GM21786 (cell line): ENCODE results near the gene HIC1.

Experiments used
- ATAC-seq: cut with Tn5 transposase; IDR thresholded peaks from one replicate; pipeline ENCODE4 v1.9.1; 2021; ENCODE audit not compliant: unreplicated experiment

HIC1 gene

DNA sequence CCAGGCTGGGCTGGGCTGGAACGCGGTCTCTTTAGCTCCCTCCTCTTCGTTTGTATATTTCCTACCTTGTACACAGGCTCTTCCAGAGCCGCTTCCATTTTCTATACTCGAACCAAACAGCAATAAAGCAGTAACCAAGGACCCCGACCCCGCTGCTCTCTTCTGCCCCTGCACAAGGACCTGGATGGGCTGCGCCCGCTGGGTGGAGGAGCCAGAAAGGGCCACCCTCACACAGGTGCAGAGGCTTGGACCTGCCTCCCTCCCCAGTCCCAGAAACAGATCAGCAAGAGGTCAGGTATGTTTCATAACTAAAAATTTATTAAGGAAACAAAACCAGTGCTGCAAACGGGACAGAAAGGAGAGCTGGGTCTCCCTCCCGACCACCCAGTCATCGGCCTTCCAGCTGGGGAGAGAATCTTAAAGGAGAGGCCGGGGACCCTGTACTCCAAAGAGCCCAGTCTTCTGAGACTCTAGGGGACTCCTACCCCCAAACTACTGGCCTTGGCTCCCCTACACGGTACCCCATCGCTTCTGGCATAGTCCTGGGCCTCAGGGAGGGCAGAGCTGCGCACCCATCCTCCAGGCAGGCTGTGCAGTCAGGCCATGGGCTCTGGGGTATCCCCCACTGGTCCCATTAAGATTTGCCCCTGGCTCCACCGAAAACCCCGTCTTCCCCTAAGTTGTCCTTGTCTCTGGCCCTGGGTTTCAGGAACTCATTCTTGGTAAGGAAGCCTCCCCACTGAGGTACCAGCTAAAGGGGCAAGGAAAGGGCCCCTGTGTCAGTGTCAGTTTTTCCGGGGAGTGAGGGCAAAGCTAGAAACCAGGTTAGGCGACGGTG, 4.9 kb downstream of the HIC1 start:
- no peak for ATAC-seq

DNA sequence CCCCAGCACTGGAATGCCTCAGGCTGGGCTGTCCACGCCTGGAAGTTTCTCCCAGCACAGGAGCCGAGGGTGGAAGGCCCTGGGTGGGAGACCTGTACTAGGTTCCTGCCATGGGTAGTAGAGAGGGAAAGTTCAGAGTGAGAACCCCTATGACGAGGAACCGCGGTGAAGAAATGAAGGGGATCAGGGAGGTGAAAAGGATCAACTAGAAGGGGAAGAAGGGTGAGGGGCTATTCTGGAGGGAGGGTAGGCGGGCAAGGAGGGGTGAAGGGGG, 5.4 kb downstream of the HIC1 start:
- ATAC-seq: no peak

DNA sequence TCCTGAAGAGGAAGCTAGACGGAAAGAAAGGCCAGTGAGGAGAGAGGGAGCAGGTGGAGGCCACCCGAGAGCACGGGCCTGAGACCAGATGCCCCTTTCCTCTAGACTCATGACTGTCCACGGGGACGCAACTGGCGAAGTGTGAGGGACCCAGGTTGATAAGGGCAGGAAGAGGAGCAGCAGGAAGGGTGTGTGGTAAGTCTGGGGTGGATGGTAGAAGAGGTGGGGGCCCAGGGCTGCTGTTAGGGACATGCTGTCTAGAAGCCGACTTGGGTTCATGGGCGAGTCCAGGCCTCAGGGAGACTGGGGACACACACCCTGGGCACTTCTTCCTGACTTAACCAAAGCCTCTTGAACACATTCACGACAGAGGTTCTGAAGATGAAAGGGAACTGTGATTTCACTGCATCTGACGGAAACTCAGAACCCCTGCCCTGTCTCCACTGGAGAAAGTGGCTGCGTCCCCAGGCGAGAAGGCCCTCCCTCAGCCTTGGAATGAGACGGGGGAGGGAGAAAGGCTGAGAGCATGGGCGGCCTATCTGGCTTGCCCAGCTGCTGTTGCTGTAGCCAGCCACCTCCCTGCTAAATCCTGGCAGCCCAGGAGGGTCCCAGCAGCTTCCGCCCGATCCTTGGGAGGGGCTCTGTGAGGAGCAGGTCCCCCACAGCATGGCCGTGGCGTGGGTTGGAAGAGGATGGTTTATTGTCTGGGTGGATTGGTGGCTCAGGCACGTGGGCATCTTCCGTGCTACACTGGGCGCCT, 6.0 kb downstream of the HIC1 start:
- no peak for ATAC-seq

DNA sequence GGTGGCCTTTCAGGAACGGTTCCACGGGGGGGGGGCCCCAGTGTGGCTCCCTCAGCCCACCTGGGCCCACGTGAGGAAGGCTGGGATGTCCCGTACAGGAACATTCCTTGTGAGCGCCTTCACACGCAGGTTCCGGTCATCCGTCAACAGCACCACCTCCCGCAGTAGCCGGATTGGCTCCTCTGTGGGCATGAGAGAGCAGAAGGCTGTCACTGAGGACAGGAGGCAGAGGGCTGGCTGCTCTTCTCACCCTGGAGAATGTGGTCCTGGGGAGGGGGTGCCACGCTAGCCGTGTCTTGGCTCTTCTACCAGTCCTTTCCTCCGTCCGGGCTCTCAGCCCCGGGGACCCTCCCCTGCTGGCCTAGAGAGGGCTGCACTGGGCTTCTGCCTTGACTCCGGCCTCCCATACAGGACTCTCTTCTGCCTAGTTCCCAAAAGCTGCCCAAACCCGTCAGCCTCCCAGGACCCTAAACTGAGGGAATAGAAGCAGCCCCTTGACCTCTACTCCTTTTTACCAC, 6.6 kb downstream of the HIC1 start:
- ATAC-seq: no peak

DNA sequence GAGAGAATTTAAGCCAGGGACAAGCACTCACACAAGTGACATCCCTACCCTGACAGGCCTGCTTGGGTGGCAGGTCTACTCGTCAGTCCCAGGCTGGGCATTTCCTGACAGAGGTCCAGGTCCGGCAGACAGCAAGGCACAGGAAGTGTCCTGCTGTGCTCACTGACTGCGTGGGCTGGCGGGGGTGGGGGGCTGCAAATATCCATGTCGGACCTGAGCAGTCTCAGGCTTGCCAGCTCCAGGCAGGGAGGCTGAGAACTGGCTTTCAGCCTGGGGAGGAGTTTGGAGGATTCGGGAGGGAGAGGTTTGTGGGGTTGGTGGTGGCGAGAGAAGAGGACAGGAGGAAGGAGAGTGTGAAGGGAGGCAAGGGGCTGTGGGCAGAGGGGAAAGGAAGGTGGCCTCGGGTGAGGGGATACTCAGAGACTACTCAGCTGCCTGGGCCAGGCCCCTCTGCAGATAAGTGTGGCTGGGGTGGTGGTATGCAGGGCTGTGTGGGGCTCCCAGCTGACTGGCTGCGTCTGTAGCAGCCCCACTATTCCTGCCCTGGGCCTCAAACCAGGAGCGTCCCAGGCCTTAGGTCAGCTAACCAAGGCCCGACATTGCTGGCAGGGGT, 7.8 kb downstream of the HIC1 start:
- ATAC-seq: no peak

DNA sequence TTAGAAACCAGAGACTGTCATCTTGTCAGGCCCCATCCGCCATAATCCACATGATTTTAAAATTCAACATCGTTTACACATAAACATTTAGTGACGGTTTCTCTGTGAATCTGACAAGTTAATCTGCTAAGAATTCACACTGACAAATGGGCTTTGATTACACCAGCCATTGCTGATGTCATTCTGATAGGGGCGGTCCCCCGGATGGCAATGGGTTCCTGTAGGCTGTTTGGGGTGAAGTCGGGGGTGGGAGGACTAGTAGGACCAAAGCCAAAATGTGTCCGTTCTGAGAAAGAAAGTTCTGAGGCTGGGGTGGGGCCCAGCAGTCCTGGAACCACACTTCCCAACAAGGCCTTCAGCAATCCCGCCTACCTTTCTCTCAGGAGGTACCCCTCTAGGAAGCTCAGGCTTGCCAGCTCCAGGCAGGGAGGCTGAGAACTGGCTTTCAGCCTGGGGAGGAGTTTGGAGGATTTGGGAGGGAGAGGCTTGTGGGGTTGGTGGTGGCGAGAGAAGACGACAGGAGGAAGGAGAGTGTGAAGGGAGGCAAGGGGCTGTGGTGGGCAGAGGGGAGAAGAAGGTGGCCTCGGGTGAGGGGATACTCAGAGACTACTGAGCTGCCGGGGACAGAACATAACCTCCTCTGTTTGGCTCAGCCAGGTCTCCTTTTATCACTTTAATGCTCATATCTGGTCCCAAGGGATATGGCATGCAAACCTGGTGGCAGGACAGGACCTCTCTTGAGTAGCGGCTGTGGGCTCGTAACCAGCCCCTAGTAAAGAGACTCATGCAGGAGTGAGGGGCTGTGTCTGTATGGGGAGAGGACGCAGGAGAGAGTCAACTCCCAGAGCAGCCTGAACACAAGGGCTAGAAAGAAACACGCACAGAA, 8.6 kb downstream of the HIC1 start:
- no peak for ATAC-seq

DNA sequence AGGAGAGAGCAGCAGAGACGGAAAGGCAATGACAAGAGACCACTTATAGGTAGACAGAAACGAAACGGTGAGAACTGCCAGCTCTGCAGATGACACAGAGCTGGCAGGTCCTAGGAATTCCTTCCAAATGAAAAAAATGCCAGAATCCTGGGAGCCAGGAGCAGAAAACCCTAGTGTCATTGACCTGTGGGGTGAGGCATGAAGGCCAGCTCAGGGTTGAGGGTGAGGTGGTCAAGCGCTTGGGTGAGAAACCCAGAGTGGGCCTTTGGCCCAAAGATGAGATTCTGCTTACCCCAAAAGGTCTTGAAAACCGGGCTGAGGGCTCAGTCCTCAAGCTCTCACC, 9.2 kb downstream of the HIC1 start:
- no peak for ATAC-seq

DNA sequence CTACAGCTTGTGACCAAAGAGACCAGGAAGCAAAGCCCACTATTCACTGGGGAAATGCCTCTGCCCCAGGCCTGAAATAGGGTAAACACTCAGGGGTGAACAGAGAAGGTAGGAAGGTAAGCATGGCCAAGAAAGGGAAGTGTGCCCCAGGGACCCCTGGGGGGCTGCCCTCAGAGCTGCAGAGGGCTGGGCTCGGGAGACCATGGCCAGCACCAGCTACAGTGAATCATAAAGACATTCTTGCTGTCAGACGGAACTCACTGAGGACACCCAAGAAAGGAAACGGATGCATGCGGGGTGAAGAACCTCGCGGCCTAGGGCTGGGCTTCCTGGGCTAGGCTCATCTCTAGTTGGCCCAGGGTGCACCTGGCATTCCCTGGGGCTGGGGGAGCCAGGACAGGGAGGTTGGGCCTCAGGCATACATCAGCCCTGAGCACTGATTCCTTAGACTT, 9.6 kb downstream of the HIC1 start:
- ATAC-seq: no peak

DNA sequence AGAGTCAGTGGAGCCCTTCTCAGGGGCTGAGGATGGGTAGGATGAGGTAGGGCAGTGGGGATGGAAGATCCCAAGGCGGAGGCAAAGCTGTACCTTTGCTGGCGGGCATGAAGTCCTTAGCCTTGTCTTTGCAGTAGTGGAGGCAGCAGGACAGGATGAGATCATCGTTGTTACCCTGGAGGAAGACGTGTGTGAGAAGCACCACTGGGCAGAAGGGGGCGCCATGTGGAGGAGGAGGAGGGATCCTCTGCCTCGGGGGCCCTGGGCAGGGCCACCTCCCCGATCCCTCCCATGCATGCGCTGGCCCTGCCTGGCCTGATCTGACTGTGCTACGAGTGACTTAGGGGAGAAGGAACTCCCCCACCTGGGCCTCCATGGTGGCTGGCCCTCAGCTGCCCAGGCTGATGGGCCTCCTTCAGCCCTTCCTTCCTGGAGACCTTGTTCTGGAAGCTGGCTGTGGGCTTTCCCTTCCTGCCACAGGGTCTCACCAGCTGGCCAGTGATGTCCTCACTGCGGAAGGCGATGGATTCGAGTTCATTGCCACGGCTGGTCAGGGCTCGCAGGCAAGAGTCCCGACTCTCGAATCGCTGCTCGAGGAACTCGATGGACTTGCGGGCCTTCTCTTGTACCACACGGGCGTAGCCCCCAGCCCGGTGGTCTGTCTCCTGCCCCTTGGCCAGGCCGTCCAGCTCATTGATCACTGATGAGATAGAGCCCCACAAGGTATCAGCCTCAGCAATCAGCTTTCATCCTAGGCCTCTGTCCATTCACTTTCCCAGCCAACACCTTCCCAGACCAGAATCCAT, 10.3 kb downstream of the HIC1 start:
- no peak for ATAC-seq

DNA sequence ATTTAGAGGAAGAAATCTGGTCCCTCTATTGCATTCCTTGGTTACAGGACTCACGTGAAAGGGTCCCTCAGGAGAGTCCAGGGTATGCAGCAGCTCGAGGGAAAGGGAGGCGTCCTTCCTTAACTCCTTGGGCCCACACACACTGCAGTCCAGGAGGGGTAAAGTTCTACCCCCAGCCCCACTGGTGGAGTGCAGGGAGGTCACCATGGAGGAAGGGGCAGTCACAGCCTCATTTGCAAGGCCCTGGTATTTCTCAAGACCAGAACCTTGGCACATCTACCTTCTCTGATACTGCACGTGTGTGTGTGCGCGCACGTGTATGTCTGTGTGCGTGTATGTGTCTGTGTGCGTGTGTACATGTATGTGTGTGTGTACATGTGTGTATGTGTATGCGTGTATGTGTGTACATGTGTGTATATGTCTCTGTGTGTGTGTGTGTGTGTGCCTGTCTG, 11.1 kb downstream of the HIC1 start:
- ATAC-seq: no peak

DNA sequence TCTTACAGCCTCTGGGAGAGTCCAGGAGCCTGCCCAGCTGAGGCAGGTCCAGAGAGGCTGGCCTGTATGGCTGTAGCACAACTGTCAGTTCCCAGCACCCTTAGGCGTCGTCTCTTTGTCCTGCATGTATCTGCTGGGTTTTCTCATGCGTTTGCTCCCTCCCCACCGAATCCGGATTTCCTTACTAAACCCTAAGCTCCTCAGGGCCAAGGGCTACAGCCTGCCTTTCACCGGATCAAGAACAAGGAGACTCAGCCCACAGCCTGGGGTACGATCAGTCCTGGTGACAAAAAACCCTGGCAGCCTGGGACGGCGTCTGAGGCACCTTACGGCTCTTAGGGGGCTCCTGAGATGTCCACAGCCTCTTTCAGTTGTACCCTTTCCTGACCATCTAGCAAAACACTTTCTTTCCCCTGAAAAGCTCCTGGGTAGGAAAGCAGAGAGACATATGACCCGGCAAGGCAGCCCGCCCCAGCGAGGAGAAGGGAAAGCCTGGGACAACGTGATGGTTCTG, 12.2 kb downstream of the HIC1 start:
- ATAC-seq: no peak

DNA sequence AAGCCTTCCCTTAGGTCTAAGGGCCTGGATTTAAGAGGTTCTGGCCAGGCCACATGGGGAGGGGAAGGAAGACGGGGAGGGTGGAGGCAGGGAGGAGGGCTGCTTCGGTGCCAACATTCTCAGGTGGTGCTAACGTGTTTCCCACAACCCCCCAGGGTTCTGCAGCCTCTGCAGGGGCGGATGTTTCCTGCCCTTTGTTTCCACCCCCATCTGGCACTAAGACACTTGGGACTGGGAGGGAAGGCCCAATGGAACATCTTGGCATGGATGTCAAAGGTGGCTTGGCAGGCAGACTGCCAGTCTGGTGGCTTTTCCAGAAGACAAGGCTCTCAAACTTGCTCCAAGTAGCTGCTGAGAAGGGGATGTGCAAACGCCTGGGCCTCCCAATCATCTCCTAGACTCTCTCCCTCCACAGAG, 12.7 kb downstream of the HIC1 start:
- ATAC-seq: no peak

DNA sequence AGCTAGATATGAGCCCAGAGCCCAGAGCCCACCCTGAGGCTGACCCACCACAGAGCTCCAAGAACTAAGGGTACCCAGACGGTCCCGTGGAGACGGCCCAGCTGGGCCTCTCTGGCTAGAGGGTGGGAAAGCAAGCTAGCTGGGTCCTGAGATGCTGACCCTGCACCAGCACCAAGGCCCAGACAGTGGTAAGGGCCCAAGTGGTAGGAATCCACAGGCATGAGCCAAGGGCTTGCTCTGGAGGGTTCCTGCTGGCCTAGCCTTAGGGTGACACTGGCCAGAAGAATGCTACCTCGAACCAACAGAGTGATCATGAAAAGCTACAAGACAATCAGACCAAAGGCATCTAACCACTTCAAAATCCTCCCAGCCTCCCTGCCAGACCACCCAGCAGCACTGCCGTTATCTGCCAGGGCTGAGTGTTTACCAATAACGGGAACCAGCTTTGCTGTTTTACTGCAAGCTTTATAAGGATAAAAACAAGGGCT, 13.2 kb downstream of the HIC1 start:
- no peak for ATAC-seq

DNA sequence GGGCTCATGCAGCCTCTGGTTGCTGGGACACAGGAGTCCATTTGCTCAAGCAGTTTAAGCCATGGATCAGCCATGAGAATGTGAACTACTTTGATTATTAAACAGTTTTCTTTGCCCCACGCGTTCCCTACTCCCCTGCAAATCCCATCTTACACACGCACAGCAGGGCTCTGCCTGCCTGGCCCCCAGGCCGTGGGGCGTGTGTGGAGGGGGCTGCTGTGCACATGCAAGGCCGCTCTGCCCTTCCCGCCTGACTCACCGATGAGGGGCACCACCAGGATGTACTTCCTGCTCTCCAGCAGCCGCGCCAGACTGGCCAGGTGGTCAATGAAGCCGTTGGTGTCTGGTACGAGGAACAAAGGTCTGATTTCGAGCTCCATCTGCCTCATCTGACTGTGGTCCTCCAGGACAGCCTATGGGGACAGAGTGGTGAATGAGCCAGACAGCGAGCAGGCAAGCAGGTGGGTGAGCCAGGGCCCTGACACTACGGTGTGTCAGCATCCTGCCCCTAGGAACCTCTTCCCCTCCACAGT, 13.7 kb downstream of the HIC1 start:
- no peak for ATAC-seq

DNA sequence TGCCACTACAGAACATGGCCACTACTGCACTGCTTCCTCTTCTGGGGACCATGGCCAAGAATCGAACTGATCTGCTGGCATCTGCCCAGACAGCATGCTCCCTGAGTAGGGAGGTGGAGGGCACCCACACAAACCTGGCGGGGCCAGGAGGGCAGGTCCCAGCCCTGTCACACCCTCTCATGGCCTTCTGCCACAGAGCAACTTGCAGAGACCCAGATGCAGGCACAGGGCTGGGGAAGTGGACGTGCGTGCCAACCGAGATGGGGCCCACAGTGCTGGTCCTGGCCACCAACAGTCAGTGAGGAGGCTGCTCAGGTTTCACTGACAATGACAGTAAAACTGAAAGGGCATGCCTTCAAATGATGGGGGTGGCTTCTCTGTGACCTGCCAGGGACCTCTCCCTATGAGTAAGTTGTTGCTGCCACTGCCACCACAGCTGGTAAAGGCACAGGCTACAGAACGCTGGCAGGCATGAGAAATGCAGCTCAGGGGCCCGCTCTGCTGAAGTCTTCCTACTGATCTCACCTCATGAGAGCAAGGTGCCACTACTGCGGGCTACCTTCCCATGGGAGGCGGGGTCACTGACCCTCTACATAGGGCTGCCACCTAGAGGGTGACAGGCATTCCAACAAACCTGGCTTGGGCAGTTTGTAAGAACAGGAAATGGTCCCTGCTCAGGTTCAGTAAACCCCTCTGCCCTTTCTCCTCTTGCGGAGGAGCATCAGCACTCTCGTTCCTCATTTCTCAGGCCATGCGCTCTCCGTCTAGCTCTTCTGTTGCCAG, 15.5 kb downstream of the HIC1 start:
- peak; percentile 83 for ATAC-seq

DNA sequence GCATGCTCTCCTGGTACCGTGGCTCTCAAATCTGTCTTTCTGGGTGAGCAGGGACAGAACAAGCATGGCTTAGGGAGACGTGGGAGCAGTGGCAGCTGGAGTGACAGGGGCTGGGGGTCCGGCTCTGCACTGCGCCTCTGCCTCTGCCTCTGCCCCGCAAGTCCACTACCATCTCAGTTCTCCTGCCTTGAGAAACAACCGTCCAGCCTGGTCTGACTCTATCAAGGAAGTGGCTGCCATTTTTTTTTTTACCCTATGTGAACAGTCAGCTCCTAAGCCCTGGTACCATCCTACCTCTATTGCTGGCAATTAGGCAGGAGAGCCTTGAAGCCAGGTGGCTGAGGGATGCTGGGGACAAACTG, 16.1 kb downstream of the HIC1 start:
- ATAC-seq: no peak

DNA sequence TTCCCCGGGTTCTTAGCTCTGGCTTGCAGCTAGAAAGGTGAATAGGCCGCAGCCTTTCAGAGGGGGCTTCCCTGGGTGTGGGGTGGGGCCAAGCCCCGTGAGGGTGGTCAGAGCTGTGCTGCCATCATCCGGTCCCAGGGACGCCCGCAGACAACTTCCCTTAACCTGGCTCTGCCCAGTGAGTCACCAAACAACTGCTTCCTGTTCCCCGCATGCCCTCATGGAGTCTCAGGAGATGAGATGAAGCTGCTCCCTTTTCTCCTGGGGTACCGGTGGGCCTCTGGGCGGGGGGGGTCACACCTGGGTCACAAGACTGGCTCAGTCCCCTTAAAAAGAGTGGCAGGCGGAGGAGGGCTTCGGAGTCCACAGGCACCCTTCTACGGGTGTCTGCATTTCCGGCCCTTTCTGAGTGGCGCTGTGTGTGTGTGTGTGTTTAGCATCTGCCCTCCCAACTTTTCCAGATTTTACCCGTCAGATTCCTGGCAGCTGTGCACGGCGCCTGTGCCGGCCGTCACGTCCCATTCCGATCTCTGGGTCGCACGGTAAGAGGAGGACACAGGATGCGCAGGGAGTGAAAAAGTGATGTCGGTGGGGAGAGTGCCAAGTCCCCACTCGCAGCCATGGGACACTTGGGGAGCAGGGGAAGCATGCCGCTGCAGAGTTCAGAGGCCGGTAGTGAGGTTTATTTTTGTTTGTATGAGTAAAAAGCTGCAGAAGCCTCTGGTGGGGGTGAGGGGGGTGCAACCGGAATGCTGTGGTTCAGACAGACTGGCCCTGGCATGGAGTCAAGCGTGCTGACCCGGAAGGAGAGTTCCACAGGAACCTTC, 16.8 kb downstream of the HIC1 start:
- no peak for ATAC-seq

DNA sequence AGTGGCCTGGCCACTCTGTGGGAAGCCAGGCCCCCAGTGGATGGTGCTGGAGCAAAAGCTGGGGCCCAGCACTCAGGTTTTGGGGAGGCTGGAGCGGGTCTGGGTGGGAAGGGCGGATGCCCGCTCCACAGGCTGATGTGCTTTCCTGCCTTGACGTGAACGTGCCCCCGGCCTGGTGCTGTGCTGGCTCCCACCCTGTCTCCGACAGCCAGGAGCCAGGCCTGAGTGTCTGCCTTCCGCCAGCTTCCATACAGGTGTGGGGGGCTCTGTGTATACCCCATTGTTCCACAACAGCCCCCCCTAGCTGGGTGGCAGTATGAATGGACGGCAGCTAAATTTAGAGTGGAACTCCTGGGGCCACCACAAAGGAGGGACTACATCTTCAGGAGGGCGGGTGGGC, 20.0 kb downstream of the HIC1 start:
- ATAC-seq: no peak
